PC-3 (cell line): ENCODE results near the gene SGCD. TPM values are rescaled to one million over a fixed set of nuclear protein-coding genes. Genes with fewer than 3 reads are reported as not detected.

Experiments used
- ATAC-seq: fragments of 200-7000 bp; cut with Tn5 transposase; 2 replicates; pipeline ENCODE4 v1.9.1; 2020; ENCODE audit warnings: mild to moderate bottlenecking, moderate library complexity
- BruUV-seq: library from RNA; stranded (reverse); fragments of 400-500 nt; replicated peaks from 2 replicates; lab custom pipeline; 2021; lab: Mats Ljungman, UMichigan
- CTCF ChIA-PET: fragments of 300-600 bp; sonication (Branson Sonifier 250); formaldehyde crosslinking; loops from one replicate; lab custom pipeline; 2022; ENCODE audit warnings: antibody characterized with exemption; lab: Charles Lee
- POLR2A ChIA-PET: fragments of 300-600 bp; sonication (Branson Sonifier 250); formaldehyde crosslinking; loops from one replicate; lab custom pipeline; 2022; ENCODE audit warnings: antibody characterized with exemption; ENCODE audit not compliant: unreplicated experiment; lab: Charles Lee
- DNase-seq: peaks from one replicate; pipeline ENCODE4 v3.0.0-alpha.2; 2015
- H2AFZ ChIP-seq: fragments of 300-600 bp; sonication (generic); 2 replicates; pipeline ENCODE4 v1.6.0; 2016; ENCODE audit warnings: antibody characterized with exemption, low read length
- H3F3A ChIP-seq: fragments of 300-600 bp; sonication (generic); one replicate; pipeline ENCODE4 v1.6.0; 2017; ENCODE audit warnings: antibody characterized with exemption, low read length, control low read depth, mild to moderate bottlenecking; ENCODE audit not compliant: unreplicated experiment
- H3K27ac ChIP-seq: fragments of 300-600 bp; sonication (generic); 2 replicates; pipeline ENCODE4 v1.5.1; 2016; ENCODE audit warnings: mild to moderate bottlenecking, low read length
- H3K27me3 ChIP-seq: fragments of 300-600 bp; sonication (generic); 2 replicates; pipeline ENCODE4 v1.6.1; 2016; ENCODE audit warnings: low read length, mixed read lengths
- H3K36me3 ChIP-seq: fragments of 300-600 bp; sonication (generic); 2 replicates; pipeline ENCODE4 v1.6.1; 2016; ENCODE audit warnings: low read depth, mixed run types, low read length, mixed read lengths
- H3K4me1 ChIP-seq: fragments of 300-600 bp; sonication (generic); 2 replicates; pipeline ENCODE4 v1.5.1; 2016; ENCODE audit warnings: low read length; ENCODE audit not compliant: insufficient read depth
- H3K4me2 ChIP-seq: fragments of 300-600 bp; sonication (generic); 2 replicates; pipeline ENCODE4 v1.6.0; 2016; ENCODE audit warnings: low read length
- H3K4me3 ChIP-seq: fragments of 300-600 bp; sonication (generic); 2 replicates; pipeline ENCODE4 v1.5.1; 2016; ENCODE audit warnings: mild to moderate bottlenecking, low read length, mixed read lengths
- H3K79me2 ChIP-seq: fragments of 300-600 bp; sonication (generic); 2 replicates; pipeline ENCODE4 v1.6.1; 2017; ENCODE audit warnings: low read length, mixed read lengths
- H3K9ac ChIP-seq: fragments of 300-600 bp; sonication (generic); 2 replicates; pipeline ENCODE4 v1.6.0; 2016; ENCODE audit warnings: mild to moderate bottlenecking, low read length
- H3K9me2 ChIP-seq: fragments of 300-600 bp; sonication (generic); replicated peaks from 2 replicates; pipeline ENCODE4 v1.6.1; 2016; ENCODE audit warnings: mixed run types, low read length, mixed read lengths
- H3K9me3 ChIP-seq: fragments of 300-600 bp; sonication (generic); 2 replicates; pipeline ENCODE4 v1.6.1; 2016; ENCODE audit warnings: low read length, mixed read lengths
- H4K20me1 ChIP-seq: fragments of 300-600 bp; sonication (generic); 2 replicates; pipeline ENCODE4 v1.6.1; 2016; ENCODE audit warnings: low read length, mixed read lengths
- CTCF ChIP-seq: fragments of 300-600 bp; sonication (generic); conservative IDR thresholded peaks from 2 replicates; pipeline ENCODE4 v1.5.1; 2017; ENCODE audit warnings: antibody characterized with exemption, low read depth, mild to moderate bottlenecking, low read length
- EZH2 ChIP-seq: fragments of 300-600 bp; sonication (generic); IDR thresholded peaks from one replicate; pipeline ENCODE4 v1.6.1; 2017; ENCODE audit warnings: antibody characterized with exemption, mild to moderate bottlenecking, low read length; ENCODE audit not compliant: unreplicated experiment
- EZH2phosphoT487 ChIP-seq: fragments of 300-600 bp; sonication (generic); IDR thresholded peaks from 2 replicates; pipeline ENCODE4 v1.6.1; 2018; ENCODE audit warnings: mild to moderate bottlenecking, antibody characterized with exemption, low read length, borderline replicate concordance
- intact Hi-C: fragments of 100-400 bp; cut with micrococcal nuclease; formaldehyde crosslinking; loops from 2 replicates; pipeline ENCODE4 v1.9.0; 2023
- total RNA-seq: library from RNA; depleted of rRNA; stranded (reverse); fragments of >200 nt; gene quantifications from 2 replicates; pipeline ENCODE4 v1.2.3, GENCODE V29; 2014

Gene SGCD
- total RNA-seq, 1 experiment from 2014 or later, result 0.15 TPM

DNA sequence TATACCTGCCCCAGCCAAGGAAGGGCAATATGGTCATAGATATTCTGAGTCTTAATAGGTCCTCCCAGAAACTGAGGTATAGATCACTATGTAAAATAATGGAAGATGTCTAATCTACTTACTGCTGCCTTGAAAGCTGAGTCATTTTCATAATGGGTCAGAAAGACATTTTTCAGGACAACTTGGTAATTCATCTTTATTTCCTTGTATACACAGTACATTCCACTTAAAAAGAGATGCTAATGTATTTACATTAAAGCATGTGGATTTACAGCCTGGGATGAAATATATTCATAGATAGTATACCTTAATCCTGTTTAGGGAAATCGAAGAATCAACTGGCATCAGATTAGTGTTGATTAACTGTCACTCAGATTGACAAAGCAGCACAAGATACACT is 304.0 kb downstream of the SGCD start:
- Histone ChIP-seq H4K20me1 (no peaks in the 10 kb centered on the region), H3K27ac (no peak overlapping the region), H3K27me3 (no peaks in the 10 kb centered on the region), H3K4me2 (no peak overlapping the region), H3K79me2 (no peaks in the 10 kb centered on the region), H3K4me3 (no peak overlapping the region), H3F3A (no peaks in the 10 kb centered on the region), H2AFZ (no peak overlapping the region), H3K36me3 (no peaks in the 10 kb centered on the region), H3K9me2 (no peaks in the 10 kb centered on the region), H3K9me3 (no peaks in the 10 kb centered on the region), H3K4me1 (no peaks in the 10 kb centered on the region), H3K9ac (no peak overlapping the region)
- CTCF ChIA-PET, result no interaction called here
- intact Hi-C loops, result no loop called here
- BruUV-seq, result no TSS peak
- TF ChIP-seq CTCF (no peak), EZH2 (no peak), EZH2phosphoT487 (no peak)
- ATAC-seq (no peak), DNase-seq (no peak)
- POLR2A ChIA-PET, result no interaction called here

DNA sequence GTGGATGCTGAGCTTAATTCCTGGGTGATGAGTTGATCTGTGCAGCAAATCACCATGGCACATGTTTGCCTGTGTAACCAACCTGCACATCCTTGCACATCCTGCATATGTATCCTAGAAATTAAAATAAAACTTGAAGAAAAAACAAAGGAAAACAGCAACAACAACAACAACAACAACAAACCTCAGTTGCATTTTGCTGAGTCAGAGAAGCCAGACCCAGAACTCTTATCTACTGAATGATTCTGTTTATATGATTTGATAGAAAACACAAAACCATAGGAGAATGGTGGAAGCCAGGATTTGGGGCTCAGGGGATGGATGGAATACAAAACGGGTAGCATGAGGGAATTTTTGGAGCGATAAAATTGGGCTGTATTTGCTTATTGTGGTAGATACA is 307.3 kb downstream of the SGCD start:
- POLR2A ChIA-PET, result no interaction called here
- CTCF ChIA-PET, result no interaction called here
- no peak overlapping the region for H3K4me3 ChIP-seq
- H3F3A ChIP-seq, result no peaks in the 10 kb centered on the region
- no peaks in the 10 kb centered on the region for H3K36me3 ChIP-seq
- no peaks in the 10 kb centered on the region for H3K79me2 ChIP-seq
- no peak for DNase-seq
- H3K27me3 ChIP-seq, result no peaks in the 10 kb centered on the region
- no peaks in the 10 kb centered on the region for H3K4me1 ChIP-seq
- no peaks in the 10 kb centered on the region for H3K9me2 ChIP-seq
- H3K4me2 ChIP-seq, result no peak overlapping the region
- intact Hi-C loops, result no loop called here
- ATAC-seq, result no peak
- no peaks in the 10 kb centered on the region for H4K20me1 ChIP-seq
- no peak for TF ChIP-seq EZH2phosphoT487
- no peak for TF ChIP-seq CTCF
- TF ChIP-seq EZH2, result no peak
- no peak overlapping the region for H2AFZ ChIP-seq
- no TSS peak for BruUV-seq
- H3K9me3 ChIP-seq, result no peaks in the 10 kb centered on the region
- H3K9ac ChIP-seq, result no peak overlapping the region
- no peak overlapping the region for H3K27ac ChIP-seq

- Histone ChIP-seq H3K9me2 (no peaks in the 10 kb centered on the region), H3K4me2 (no peak overlapping the region), H3K79me2 (no peaks in the 10 kb centered on the region), H3K9ac (no peak overlapping the region), H3K27me3 (no peaks in the 10 kb centered on the region), H2AFZ (no peak overlapping the region), H3K4me1 (no peaks in the 10 kb centered on the region), H3K36me3 (no peaks in the 10 kb centered on the region), H3K4me3 (no peak overlapping the region), H3K27ac (no peak overlapping the region), H3F3A (no peaks in the 10 kb centered on the region), H3K9me3 (no peaks in the 10 kb centered on the region), H4K20me1 (no peaks in the 10 kb centered on the region)
- CTCF ChIA-PET, result no interaction called here
- no TSS peak for BruUV-seq
- intact Hi-C loops, result no loop called here
- POLR2A ChIA-PET, result no interaction called here
- ATAC-seq (no peak), DNase-seq (no peak)
- no peak for TF ChIP-seq EZH2
- TF ChIP-seq CTCF, result no peak
- TF ChIP-seq EZH2phosphoT487, result no peak
Measured at GRCh38 chr5:156640691-156641241, 313.8 kb downstream of the SGCD start.
